GM12878 (cell line): ENCODE measurements around the gene KISS1R. TPM values are rescaled to one million over a fixed set of nuclear protein-coding genes. Genes with fewer than 3 reads are reported as not detected.

ENCODE experiments used
- ATAC-seq: fragments of 200-7000 bp; cut with Tn5 transposase; 3 replicates; pipeline ENCODE4 v1.9.1; 2020; ENCODE audit warnings: mild to moderate bottlenecking, moderate library complexity
- BruUV-seq: library from RNA; stranded (reverse); fragments of 400-500 nt; replicated peaks from 2 replicates; lab custom pipeline; 2021; lab: Mats Ljungman, UMichigan
- CTCF ChIA-PET: fragments of 300-600 bp; sonication (Branson Sonifier 250); formaldehyde crosslinking; extraction: SDS; loops from one replicate; lab custom pipeline; 2021; ENCODE audit warnings: inconsistent platforms; lab: Yijun Ruan, JAX
- POLR2A ChIA-PET: fragments of 350-600 bp; formaldehyde crosslinking; extraction: SDS; loops from one replicate; lab custom pipeline; 2021; ENCODE audit warnings: inconsistent platforms; lab: Charles Lee
- RAD21 ChIA-PET: fragments of 300-600 bp; sonication (Branson Sonifier 250); formaldehyde crosslinking; loops from one replicate; lab custom pipeline; 2023; ENCODE audit warnings: antibody characterized with exemption; ENCODE audit not compliant: unreplicated experiment; lab: Charles Lee
- SMC1A ChIA-PET: fragments of 300-600 bp; sonication (Branson Sonifier 250); formaldehyde crosslinking; loops from one replicate; lab custom pipeline; 2023; ENCODE audit not compliant: unreplicated experiment, uncharacterized antibody; lab: Charles Lee
- DNase-seq: peaks from one replicate; pipeline ENCODE4 v3.0.0-alpha.2; 2011; ENCODE audit warnings: low read depth, low spot score
- FAIRE-seq: peaks from 3 replicates; lab custom pipeline; 2011; peaks lifted over from hg19 to GRCh38; lab: Jason Lieb, UNC
- H2AFZ ChIP-seq: 2 replicates; pipeline ENCODE4 v1.6.0; 2011; ENCODE audit warnings: low read depth, low read length, control low read depth; ENCODE audit not compliant: control insufficient read depth
- H3K27ac ChIP-seq: 2 replicates; pipeline ENCODE4 v1.5.1; 2011; ENCODE audit warnings: control low read depth; ENCODE audit not compliant: control insufficient read depth, insufficient read depth
- H3K27me3 ChIP-seq, 2 experiments: replicated peaks in 1 of 2; 2 replicates each; pipeline versions ENCODE4 v1.6.0 to v1.6.1; 2011; ENCODE audit warnings: low read length in 1 of 2; ENCODE audit not compliant: control insufficient read depth in 2 of 2, insufficient read depth in 2 of 2
- H3K36me3 ChIP-seq, 2 experiments: 2 replicates each; pipeline ENCODE4 v1.5.1; 2011; ENCODE audit warnings: low read length in 1 of 2; ENCODE audit not compliant: control insufficient read depth in 2 of 2, insufficient read depth in 2 of 2
- H3K4me1 ChIP-seq: 2 replicates; pipeline ENCODE4 v1.6.1; 2011; ENCODE audit warnings: mild to moderate bottlenecking, low read length, moderate library complexity, mixed read lengths; ENCODE audit not compliant: control insufficient read depth, insufficient read depth
- H3K4me2 ChIP-seq: 2 replicates; pipeline ENCODE4 v1.6.0; 2011; ENCODE audit warnings: control low read depth; ENCODE audit not compliant: control insufficient read depth, insufficient read depth
- H3K4me3 ChIP-seq: fragments of 200-600 bp; sonication (generic); 2 replicates; pipeline ENCODE4 v1.5.1; 2016
- H3K79me2 ChIP-seq: 2 replicates; pipeline ENCODE4 v1.6.0; 2011; ENCODE audit warnings: low read length; ENCODE audit not compliant: control insufficient read depth, insufficient read depth
- H3K9ac ChIP-seq: 2 replicates; pipeline ENCODE4 v1.8.0; 2011; ENCODE audit warnings: low read length, control low read depth, mixed read lengths; ENCODE audit not compliant: control insufficient read depth, insufficient read depth
- H3K9me3 ChIP-seq: replicated peaks from 3 replicates; pipeline ENCODE4 v1.5.1; 2011; ENCODE audit warnings: mild to moderate bottlenecking, low read length; ENCODE audit not compliant: control insufficient read depth, insufficient read depth
- H4K20me1 ChIP-seq: 2 replicates; pipeline ENCODE4 v1.6.0; 2011; ENCODE audit not compliant: control insufficient read depth, insufficient read depth
- BMI1 ChIP-seq: fragments of 450-650 bp; IDR thresholded peaks from 2 replicates; pipeline ENCODE4 v1.6.1; 2016; ENCODE audit warnings: mild to moderate bottlenecking, moderate library complexity, borderline replicate concordance
- KAT2A ChIP-seq: conservative IDR thresholded peaks from 2 replicates; pipeline ENCODE4 v1.6.1; 2011; ENCODE audit warnings: low read depth, low read length; ENCODE audit not compliant: control insufficient read depth
- LARP7 ChIP-seq: fragments of 450-650 bp; IDR thresholded peaks from 2 replicates; pipeline ENCODE4 v1.6.1; 2017; ENCODE audit warnings: mild to moderate bottlenecking
- MEF2B ChIP-seq: fragments of 450-650 bp; IDR thresholded peaks from 2 replicates; pipeline ENCODE4 v1.6.1; 2018; ENCODE audit warnings: mild to moderate bottlenecking, moderate library complexity; ENCODE audit not compliant: partially characterized antibody, poor library complexity, severe bottlenecking
- POLR2A ChIP-seq: IDR thresholded peaks from 2 replicates; pipeline ENCODE4 v1.6.1; 2011; ENCODE audit warnings: low read depth, mild to moderate bottlenecking, low read length
- ZNF207 ChIP-seq: fragments of 450-650 bp; IDR thresholded peaks from 2 replicates; pipeline ENCODE4 v1.6.1; 2014; ENCODE audit warnings: antibody characterized with exemption, mild to moderate bottlenecking, borderline replicate concordance
- WGBS: methylation state at CpG from one replicate; pipeline ENCODE4 v1.1.6; 2016; ENCODE audit warnings: low lambda C conversion rate; ENCODE audit not compliant: insufficient replicate concordance, insufficient coverage; ENCODE audit errors: missing lambda C conversion rate; 5-methylcytosine and 5-hydroxymethylcytosine counted together
- in situ Hi-C: fragments of 300-500 bp; cut with MboI; formaldehyde crosslinking; loops from 9 replicates; pipeline ENCODE4 v1.14.3; 2018; ENCODE audit warnings: mixed read lengths
- intact Hi-C: fragments of 100-400 bp; cut with micrococcal nuclease; formaldehyde crosslinking; loops from one replicate; pipeline ENCODE4 v1.14.2; 2022; ENCODE audit not compliant: unreplicated experiment
- polyA plus RNA-seq, 11 experiments: library from polyadenylated mRNA; depleted of rRNA in 4 of 11; unstranded in 6 of 11; stranded (reverse) in 5 of 11; fragments of >200 nt; fragmentation: Nextera tagmentation in 4 of 11; fragmentation: Illumina TruSeq in 1 of 11; extraction: Ambion mirVana in 4 of 11; extraction: Trizol in 1 of 11; gene quantifications; 1 replicate in 1 of 11; 2 replicates in 10 of 11; pipeline versions ENCODE4 v1.2.1 to v1.2.3, GENCODE V29; 2011 to 2016; ENCODE audit warnings: inconsistent platforms in 2 of 11, missing spikeins in 2 of 11, low read depth in 1 of 11
- total RNA-seq, 4 experiments: library from RNA; depleted of rRNA in 3 of 4; stranded (reverse); fragments of >200 nt in 3 of 4; fragmentation: Illumina TruSeq in 1 of 4; extraction: Trizol in 1 of 4; gene quantifications; 2 replicates each; pipeline versions ENCODE4 v1.2.1 to v1.2.3, GENCODE V29; 2013 to 2021
- TF ChIP-seq, protein P1 (sequence below): IDR thresholded peaks from 2 replicates; pipeline ENCODE4 v1.6.1; 2012; ENCODE audit warnings: mild to moderate bottlenecking, low read depth, low read length
- TF ChIP-seq, protein P2 (sequence below), 3 experiments: IDR thresholded peaks in 2 of 3; conservative IDR thresholded peaks in 1 of 3; 2 replicates each; pipeline ENCODE4 v1.5.1; 2011; ENCODE audit warnings: low read depth in 3 of 3, low read length in 3 of 3, mild to moderate bottlenecking in 3 of 3, control low read depth in 2 of 3, moderate library complexity in 2 of 3, inconsistent platforms in 1 of 3, mixed read lengths in 1 of 3; ENCODE audit not compliant: control insufficient read depth in 2 of 3, insufficient read depth in 1 of 3; ENCODE audit errors: extremely low read depth in 1 of 3
- TF ChIP-seq, protein P3 (sequence below): fragments of 450-650 bp; IDR thresholded peaks from 2 replicates; pipeline ENCODE4 v1.6.1; 2017; ENCODE audit warnings: low read depth, mild to moderate bottlenecking, moderate library complexity

Gene KISS1R
- total and polyA plus RNA-seq, 10 of the 15 experiments (the other 5 are each of a cell fraction or from before 2014, with no cell fraction given): 0.13 to 2.7 (median 1.4) TPM; not detected in 3

GRCh38 chr19:962683-963400 lies 45.7 kb downstream of the KISS1R start:
- 89% methylated on average over 30 of the region's 31 CpGs for WGBS
- Histone ChIP-seq H3K4me2 (no peak overlapping the region), H4K20me1 (peaks cover 3% of the 10 kb centered on the region; the same call in 1 of the 2 replicates), H3K36me3 (peaks cover 17 to 53% of the 10 kb centered on the region in 2 experiments), H3K27ac (no peak overlapping the region), H3K79me2 (no peaks in the 10 kb centered on the region), H3K4me3 (no peak overlapping the region), H2AFZ (no peak overlapping the region), H3K27me3 (no peaks in the 10 kb centered on the region), H3K9me3 (peaks cover 2% of the 10 kb centered on the region; the same call in 1 of the 3 replicates), H3K4me1 (no peaks in the 10 kb centered on the region), H3K9ac (no peak overlapping the region)
- in situ Hi-C loops (no loop called here), intact Hi-C loops (no loop called here)
- ChIA-PET CTCF (no interaction called here), POLR2A (no interaction called here), SMC1A (no interaction called here), RAD21 (no interaction called here)
- TF ChIP-seq, protein P1, sequence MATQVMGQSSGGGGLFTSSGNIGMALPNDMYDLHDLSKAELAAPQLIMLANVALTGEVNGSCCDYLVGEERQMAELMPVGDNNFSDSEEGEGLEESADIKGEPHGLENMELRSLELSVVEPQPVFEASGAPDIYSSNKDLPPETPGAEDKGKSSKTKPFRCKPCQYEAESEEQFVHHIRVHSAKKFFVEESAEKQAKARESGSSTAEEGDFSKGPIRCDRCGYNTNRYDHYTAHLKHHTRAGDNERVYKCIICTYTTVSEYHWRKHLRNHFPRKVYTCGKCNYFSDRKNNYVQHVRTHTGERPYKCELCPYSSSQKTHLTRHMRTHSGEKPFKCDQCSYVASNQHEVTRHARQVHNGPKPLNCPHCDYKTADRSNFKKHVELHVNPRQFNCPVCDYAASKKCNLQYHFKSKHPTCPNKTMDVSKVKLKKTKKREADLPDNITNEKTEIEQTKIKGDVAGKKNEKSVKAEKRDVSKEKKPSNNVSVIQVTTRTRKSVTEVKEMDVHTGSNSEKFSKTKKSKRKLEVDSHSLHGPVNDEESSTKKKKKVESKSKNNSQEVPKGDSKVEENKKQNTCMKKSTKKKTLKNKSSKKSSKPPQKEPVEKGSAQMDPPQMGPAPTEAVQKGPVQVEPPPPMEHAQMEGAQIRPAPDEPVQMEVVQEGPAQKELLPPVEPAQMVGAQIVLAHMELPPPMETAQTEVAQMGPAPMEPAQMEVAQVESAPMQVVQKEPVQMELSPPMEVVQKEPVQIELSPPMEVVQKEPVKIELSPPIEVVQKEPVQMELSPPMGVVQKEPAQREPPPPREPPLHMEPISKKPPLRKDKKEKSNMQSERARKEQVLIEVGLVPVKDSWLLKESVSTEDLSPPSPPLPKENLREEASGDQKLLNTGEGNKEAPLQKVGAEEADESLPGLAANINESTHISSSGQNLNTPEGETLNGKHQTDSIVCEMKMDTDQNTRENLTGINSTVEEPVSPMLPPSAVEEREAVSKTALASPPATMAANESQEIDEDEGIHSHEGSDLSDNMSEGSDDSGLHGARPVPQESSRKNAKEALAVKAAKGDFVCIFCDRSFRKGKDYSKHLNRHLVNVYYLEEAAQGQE: no peak
- peak; percentile 42; the same call in 1 of the 2 replicates for TF ChIP-seq POLR2A
- DNase-seq (no peak), ATAC-seq (no peak), FAIRE-seq (no peak)
- no TSS peak for BruUV-seq

DNA sequence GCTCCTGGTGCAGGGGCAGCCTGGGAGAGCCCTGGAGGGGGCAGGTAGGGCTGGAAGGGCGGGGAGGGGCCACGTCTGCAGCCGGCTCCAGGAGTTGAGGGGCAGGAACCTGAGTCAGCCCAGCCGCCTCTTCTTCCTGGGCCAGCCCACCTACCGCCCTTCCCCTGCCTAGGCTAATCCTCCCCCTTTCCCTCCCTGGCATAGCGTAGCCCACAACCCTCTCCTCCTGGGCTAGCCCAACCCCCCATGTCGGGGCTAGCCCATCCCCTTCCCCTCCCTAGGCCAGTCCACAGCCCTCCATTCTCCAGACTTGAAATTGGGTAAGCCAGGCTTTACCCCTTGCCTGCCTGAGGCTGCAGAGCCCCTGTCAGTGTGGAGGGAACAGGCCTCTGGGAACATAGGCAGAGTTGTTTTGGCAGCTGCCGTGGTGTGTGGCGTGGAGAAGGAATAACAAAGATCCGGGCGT lies 46.4 kb downstream of the KISS1R start:
- H3K27me3 ChIP-seq: no peaks in the 10 kb centered on the region
- no peak overlapping the region for H3K9ac ChIP-seq
- no peaks in the 10 kb centered on the region for H3K4me1 ChIP-seq
- H3K4me3 ChIP-seq: no peak overlapping the region
- SMC1A ChIA-PET: no interaction called here
- DNase-seq (no peak), ATAC-seq (no peak), FAIRE-seq (no peak)
- intact Hi-C loops: no loop called here
- BruUV-seq: no TSS peak
- in situ Hi-C loops: no loop called here
- peaks cover 21 to 56% of the 10 kb centered on the region in 2 experiments for H3K36me3 ChIP-seq
- WGBS: 75% methylated on average over 6 of the region's 11 CpGs
- peaks cover 3% of the 10 kb centered on the region; the same call in 1 of the 2 replicates for H4K20me1 ChIP-seq
- POLR2A ChIA-PET: no interaction called here
- CTCF ChIA-PET: no interaction called here
- H3K79me2 ChIP-seq: no peaks in the 10 kb centered on the region
- no peak overlapping the region for H3K27ac ChIP-seq
- no peak overlapping the region for H2AFZ ChIP-seq
- RAD21 ChIA-PET: no interaction called here
- H3K9me3 ChIP-seq: peaks cover 2% of the 10 kb centered on the region; the same call in 1 of the 3 replicates
- no peak overlapping the region for H3K4me2 ChIP-seq
- no peak for TF ChIP-seq KAT2A
- TF ChIP-seq ZNF207: no peak
- TF ChIP-seq MEF2B: no peak
- no peak for TF ChIP-seq LARP7
- TF ChIP-seq, protein P2, sequence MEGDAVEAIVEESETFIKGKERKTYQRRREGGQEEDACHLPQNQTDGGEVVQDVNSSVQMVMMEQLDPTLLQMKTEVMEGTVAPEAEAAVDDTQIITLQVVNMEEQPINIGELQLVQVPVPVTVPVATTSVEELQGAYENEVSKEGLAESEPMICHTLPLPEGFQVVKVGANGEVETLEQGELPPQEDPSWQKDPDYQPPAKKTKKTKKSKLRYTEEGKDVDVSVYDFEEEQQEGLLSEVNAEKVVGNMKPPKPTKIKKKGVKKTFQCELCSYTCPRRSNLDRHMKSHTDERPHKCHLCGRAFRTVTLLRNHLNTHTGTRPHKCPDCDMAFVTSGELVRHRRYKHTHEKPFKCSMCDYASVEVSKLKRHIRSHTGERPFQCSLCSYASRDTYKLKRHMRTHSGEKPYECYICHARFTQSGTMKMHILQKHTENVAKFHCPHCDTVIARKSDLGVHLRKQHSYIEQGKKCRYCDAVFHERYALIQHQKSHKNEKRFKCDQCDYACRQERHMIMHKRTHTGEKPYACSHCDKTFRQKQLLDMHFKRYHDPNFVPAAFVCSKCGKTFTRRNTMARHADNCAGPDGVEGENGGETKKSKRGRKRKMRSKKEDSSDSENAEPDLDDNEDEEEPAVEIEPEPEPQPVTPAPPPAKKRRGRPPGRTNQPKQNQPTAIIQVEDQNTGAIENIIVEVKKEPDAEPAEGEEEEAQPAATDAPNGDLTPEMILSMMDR (IDR thresholded peaks at IDR 0.05 in 2 of 3, conservative IDR thresholded peaks at IDR 0.05 in 1 of 3; ENCODE audit: control insufficient read depth in 2 of 3, extremely low read depth in 1 of 3, insufficient read depth in 1 of 3, low read depth in 3 of 3, low read length in 3 of 3): no peak
- TF ChIP-seq, protein P3, sequence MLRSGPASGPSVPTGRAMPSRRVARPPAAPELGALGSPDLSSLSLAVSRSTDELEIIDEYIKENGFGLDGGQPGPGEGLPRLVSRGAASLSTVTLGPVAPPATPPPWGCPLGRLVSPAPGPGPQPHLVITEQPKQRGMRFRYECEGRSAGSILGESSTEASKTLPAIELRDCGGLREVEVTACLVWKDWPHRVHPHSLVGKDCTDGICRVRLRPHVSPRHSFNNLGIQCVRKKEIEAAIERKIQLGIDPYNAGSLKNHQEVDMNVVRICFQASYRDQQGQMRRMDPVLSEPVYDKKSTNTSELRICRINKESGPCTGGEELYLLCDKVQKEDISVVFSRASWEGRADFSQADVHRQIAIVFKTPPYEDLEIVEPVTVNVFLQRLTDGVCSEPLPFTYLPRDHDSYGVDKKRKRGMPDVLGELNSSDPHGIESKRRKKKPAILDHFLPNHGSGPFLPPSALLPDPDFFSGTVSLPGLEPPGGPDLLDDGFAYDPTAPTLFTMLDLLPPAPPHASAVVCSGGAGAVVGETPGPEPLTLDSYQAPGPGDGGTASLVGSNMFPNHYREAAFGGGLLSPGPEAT: no peak
- no peak for TF ChIP-seq BMI1
